ENCODE measurements around the gene ARHGAP22.

DNA sequence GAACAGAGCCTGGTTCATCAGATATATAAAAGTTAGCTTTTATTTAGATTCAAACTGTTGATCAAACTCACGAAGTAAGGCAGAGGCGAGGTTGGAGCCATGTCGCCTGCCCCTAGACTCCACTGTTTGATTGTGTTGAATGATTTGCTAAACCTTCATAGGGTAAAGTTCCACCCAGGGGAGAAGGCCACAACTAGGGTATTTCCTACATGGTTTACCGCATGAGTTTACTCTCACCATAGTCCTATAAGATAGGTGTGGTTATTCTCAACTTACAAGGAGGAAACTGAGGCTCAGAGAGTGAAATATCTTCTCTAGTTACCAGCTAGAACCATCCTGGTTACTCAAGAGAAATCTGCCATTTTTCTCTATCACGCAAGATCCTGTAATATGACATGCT, 31.8 kb downstream of the ARHGAP22 start:
- no peak for TF ChIP-seq SP1 (IDR thresholded peaks at IDR 0.05)
- TF ChIP-seq JUND (IDR thresholded peaks at IDR 0.05), result no peak
- no peak for TF ChIP-seq TAF1 (conservative IDR thresholded peaks at IDR 0.05)
